ENCODE results near the gene CAMK4. TPM values are rescaled to one million over a fixed set of nuclear protein-coding genes. Genes with fewer than 3 reads are reported as not detected.

Gene CAMK4
- total RNA-seq, 1 experiment from 2014 or later: 6.3 TPM

GRCh38 chr5:111198281-111198966 lies 25.8 kb upstream of the CAMK4 start:
- peaks cover 3 to 8% of the 10 kb centered on the region in 2 experiments; a peak in 3 of 4 replicates for H3K4me1 Mint-ChIP-seq
- WGBS (ENCODE audit: extremely low coverage, insufficient read length, low lambda C conversion rate): no CpG with 5 or more reads among the region's 4 CpGs
- Histone ChIP-seq H2AK5ac (ENCODE audit: insufficient read length, low read length) (no peak overlapping the region), H3K9ac (ENCODE audit: extremely low read depth, insufficient read length, low read length) (no peak overlapping the region), H3K9me3 (ENCODE audit: control insufficient read depth, low read depth, low read length) (no peaks in the 10 kb centered on the region), H4K5ac (ENCODE audit: insufficient read length, low read depth, low read length) (no peak overlapping the region), H4K91ac (ENCODE audit: insufficient read length, low read depth, low read length) (no peak overlapping the region), H4K20me1 (ENCODE audit: control insufficient read depth, insufficient read depth, insufficient read length) (no peaks in the 10 kb centered on the region), H3K56ac (ENCODE audit: insufficient read length, low read depth, low read length) (no peak overlapping the region), H3K23ac (ENCODE audit: insufficient read length, low read depth, low read length) (no peak overlapping the region), H3K14ac (ENCODE audit: insufficient read depth, low read length) (no peak overlapping the region), H3K79me2 (ENCODE audit: insufficient read depth, low read length) (no peaks in the 10 kb centered on the region), H3K4me1 (ENCODE audit: insufficient read depth, low read length) (no peaks in the 10 kb centered on the region; the same call in 1 of the 2 replicates), H2BK20ac (ENCODE audit: low read depth, low read length, poor library complexity, severe bottlenecking) (no peak overlapping the region), H2BK15ac (ENCODE audit: low read depth, low read length) (no peak overlapping the region), H3K18ac (ENCODE audit: insufficient read length, low read depth, low read length) (no peak overlapping the region), H2BK120ac (ENCODE audit: low read depth, low read length, poor library complexity, severe bottlenecking) (no peak overlapping the region), H4K8ac (replicated peaks; ENCODE audit: insufficient read length, low read depth, low read length) (no peak overlapping the region), H3K27me3 (ENCODE audit: insufficient read depth, low read length) (no peaks in the 10 kb centered on the region; the same call in 1 of the 2 replicates), H3T11ph (ENCODE audit: low read length) (no peak overlapping the region), H3K27ac (ENCODE audit: insufficient read length, low read depth, low read length) (no peak overlapping the region), H3K4me2 (ENCODE audit: insufficient read depth, insufficient read length, low read length) (no peak overlapping the region), H3K79me1 (ENCODE audit: insufficient read depth, low read depth, low read length, poor library complexity, severe bottlenecking) (no peaks in the 10 kb centered on the region), H3K23me2 (ENCODE audit: insufficient read length, low read depth, low read length, poor library complexity, severe bottlenecking) (no peaks in the 10 kb centered on the region), H2BK5ac (ENCODE audit: insufficient read length, low read length) (no peak overlapping the region), H3K4ac (ENCODE audit: low read depth, low read length) (no peak overlapping the region), H2BK12ac (ENCODE audit: insufficient read length, low read depth, low read length) (no peak overlapping the region), H2AFZ (ENCODE audit: low read length) (no peak overlapping the region)
- TF ChIP-seq CTCF (conservative IDR thresholded peaks at IDR 0.05): no peak
- H3K9me3 Mint-ChIP-seq: no peaks in the 10 kb centered on the region
- H3K4me3 Mint-ChIP-seq: no peak overlapping the region
- H3K27me3 Mint-ChIP-seq (ENCODE audit: low read depth): no peaks in the 10 kb centered on the region
- H3K36me3 Mint-ChIP-seq (ENCODE audit: insufficient read depth in 1 of 3, low read depth in 3 of 3): no peaks in the 10 kb centered on the region
- DNase-seq: no peak
- no peak overlapping the region for H3K27ac Mint-ChIP-seq
